Naive B cell (primary cell): ENCODE data around the gene DMD. TPM values are rescaled to one million over a fixed set of nuclear protein-coding genes. Genes with fewer than 3 reads are reported as not detected.

Source experiments
- ATAC-seq, 2 donors: fragments of 150-1000 bp; cut with Tn5 transposase; 2 replicates each; pipeline ENCODE4 v1.10.0; 2021; ENCODE audit warnings: low read depth in 2 of 2, mild to moderate bottlenecking in 2 of 2, moderate library complexity in 2 of 2
- DNase-seq: peaks from one replicate; pipeline ENCODE4 v3.0.0; 2022
- H3K27ac Mint-ChIP-seq, 6 donors: one replicate each; pipeline ENCODE4 v1.8.0; 2020 to 2022; ENCODE audit warnings: mild to moderate bottlenecking in 6 of 6, mixed read lengths in 6 of 6, moderate library complexity in 5 of 6, inconsistent platforms in 2 of 6
- H3K27me3 Mint-ChIP-seq, 3 donors: one replicate each; pipeline ENCODE4 v1.8.0; 2021 to 2022; ENCODE audit warnings: mixed read lengths in 3 of 3, mild to moderate bottlenecking in 1 of 3
- H3K36me3 Mint-ChIP-seq, 2 donors: one replicate each; pipeline ENCODE4 v1.8.0; 2020 to 2022; ENCODE audit warnings: mixed read lengths in 2 of 2, inconsistent platforms in 1 of 2, mild to moderate bottlenecking in 1 of 2
- H3K4me1 Mint-ChIP-seq, 3 donors: one replicate each; pipeline ENCODE4 v1.8.0; 2020 to 2022; ENCODE audit warnings: mixed read lengths in 3 of 3, inconsistent platforms in 1 of 3, mild to moderate bottlenecking in 1 of 3, moderate library complexity in 1 of 3
- H3K4me3 Mint-ChIP-seq, 8 donors: one replicate each; pipeline ENCODE4 v1.8.0; 2020 to 2022; ENCODE audit warnings: mild to moderate bottlenecking in 8 of 8, mixed read lengths in 8 of 8, moderate library complexity in 8 of 8, inconsistent platforms in 2 of 8
- H3K9me3 Mint-ChIP-seq, 7 donors: one replicate each; pipeline ENCODE4 v1.8.0; 2020 to 2022; ENCODE audit warnings: mixed read lengths in 7 of 7, mild to moderate bottlenecking in 5 of 7, inconsistent platforms in 2 of 7, moderate library complexity in 1 of 7
- polyA plus RNA-seq, 6 donors: library from polyadenylated mRNA; unstranded; fragments of 300-500 nt; fragmentation: Illumina TruSeq; gene quantifications; one replicate each; pipeline ENCODE4 v1.2.3, GENCODE V29; 2021; ENCODE audit warnings: low read depth in 6 of 6

The DMD gene
- polyA plus RNA-seq, 6 donors from 2014 or later, result 1.00 to 5.0 (median 1.9) TPM

GRCh38 chrX:31091819-31092218, 2119.5 kb downstream of the DMD start:
- no peak for DNase-seq
- no peak overlapping the region for H3K4me3 Mint-ChIP-seq
- H3K36me3 Mint-ChIP-seq, result peaks cover 0 to 3% of the 10 kb centered on the region in 2 donors
- no peak for ATAC-seq
- no peaks in the 10 kb centered on the region for H3K4me1 Mint-ChIP-seq
- H3K9me3 Mint-ChIP-seq, result peaks cover 0 to 5% (median 3%) of the 10 kb centered on the region in 7 donors
- H3K27ac Mint-ChIP-seq, result no peak overlapping the region
- peaks cover 0 to 8% (median 0%) of the 10 kb centered on the region in 3 donors for H3K27me3 Mint-ChIP-seq

GRCh38 chrX:31074522-31074921, 2136.8 kb downstream of the DMD start:
- Mint-ChIP-seq H3K36me3 (peaks cover 5 to 7% of the 10 kb centered on the region in 2 donors), H3K4me3 (no peak overlapping the region), H3K27me3 (no peaks in the 10 kb centered on the region), H3K27ac (no peak overlapping the region), H3K4me1 (no peaks in the 10 kb centered on the region), H3K9me3 (peaks cover 3 to 34% (median 16%) of the 10 kb centered on the region in 7 donors)
- no peak for DNase-seq
- no peak for ATAC-seq

GRCh38 chrX:31071725-31072124, 2139.6 kb downstream of the DMD start, which contains the start of gene FTHL17:
Gene FTHL17 (minus strand): TSS chrX:31072041. CDS start chrX:31071953, 88 bp downstream.
- no peak for DNase-seq
- Mint-ChIP-seq H3K27me3 (no peaks in the 10 kb centered on the region), H3K27ac (no peak within 1 kb of the TSS), H3K36me3 (peaks cover 5 to 7% of the 10 kb centered on the region in 2 donors), H3K9me3 (peaks cover 3 to 30% (median 14%) of the 10 kb centered on the region in 7 donors), H3K4me1 (no peaks in the 10 kb centered on the region), H3K4me3 (peak within 1 kb of the TSS in 1 of 8 donors; percentile 66)
- no peak for ATAC-seq

GRCh38 chrX:31071262-31071661, 2140.1 kb downstream of the DMD start:
- DNase-seq, result no peak
- Mint-ChIP-seq H3K27ac (no peak overlapping the region), H3K9me3 (peaks cover 3 to 27% (median 14%) of the 10 kb centered on the region in 7 donors), H3K4me3 (peak overlapping the region in 1 of 8 donors; percentile 66), H3K4me1 (no peaks in the 10 kb centered on the region), H3K27me3 (no peaks in the 10 kb centered on the region), H3K36me3 (peaks cover 5 to 7% of the 10 kb centered on the region in 2 donors)
- no peak for ATAC-seq

- H3K27ac Mint-ChIP-seq, result peak overlapping the region in 1 of 6 donors; percentile 15
- ATAC-seq (peak in 1 of 2 donors; percentile 32), DNase-seq (no peak)
- H3K4me3 Mint-ChIP-seq, result no peak overlapping the region
- peaks cover 3 to 15% (median 11%) of the 10 kb centered on the region in 7 donors for H3K9me3 Mint-ChIP-seq
- peaks cover 5 to 7% of the 10 kb centered on the region in 2 donors for H3K36me3 Mint-ChIP-seq
- H3K4me1 Mint-ChIP-seq, result no peaks in the 10 kb centered on the region
- no peaks in the 10 kb centered on the region for H3K27me3 Mint-ChIP-seq
Observed at GRCh38 chrX:31070057-31070468, 2141.3 kb downstream of the DMD start.
